ENCODE results near the gene UBA6. TPM values are rescaled to one million over a fixed set of nuclear protein-coding genes. Genes with fewer than 3 reads are reported as not detected.

Gene UBA6
- total RNA-seq, 1 donor from 2014 or later, result 36.0 TPM

GRCh38 chr4:67700116-67700737 lies 728 bp downstream of the UBA6 start:
- peak overlapping the region; percentile 86 to 88 (median 87) for H3K9ac ChIP-seq (ENCODE audit: low read depth in 1 of 3, low read length in 3 of 3)
- H3K4me3 ChIP-seq (ENCODE audit: low read length in 3 of 3), result peak overlapping the region; percentile 81 to 99 (median 92)
- H3K36me3 ChIP-seq (ENCODE audit: control insufficient read depth in 3 of 3, insufficient read depth in 3 of 3, low read length in 3 of 3), result no peaks in the 10 kb centered on the region
- H3K9me3 ChIP-seq (ENCODE audit: control insufficient read depth in 3 of 3, low read length in 3 of 3), result no peaks in the 10 kb centered on the region
- peaks cover 0 to 7% (median 7%) of the 10 kb centered on the region in 3 donors for H3K4me1 ChIP-seq (ENCODE audit: control insufficient read depth in 3 of 3, insufficient read depth in 3 of 3, low read length in 3 of 3)
- H3K27ac ChIP-seq (ENCODE audit: low read depth, low read length), result peak overlapping the region; percentile 84
- H3K27me3 ChIP-seq (ENCODE audit: control insufficient read depth in 3 of 3, insufficient read depth in 3 of 3, low read length in 3 of 3), result no peaks in the 10 kb centered on the region

- Histone ChIP-seq H3K27me3 (ENCODE audit: control insufficient read depth in 3 of 3, insufficient read depth in 3 of 3, low read length in 3 of 3) (no peaks in the 10 kb centered on the region), H3K9me3 (ENCODE audit: control insufficient read depth in 3 of 3, low read length in 3 of 3) (no peaks in the 10 kb centered on the region), H3K4me1 (ENCODE audit: control insufficient read depth in 3 of 3, insufficient read depth in 3 of 3, low read length in 3 of 3) (peaks cover 0 to 7% (median 7%) of the 10 kb centered on the region in 3 donors), H3K36me3 (ENCODE audit: control insufficient read depth in 3 of 3, insufficient read depth in 3 of 3, low read length in 3 of 3) (no peaks in the 10 kb centered on the region), H3K4me3 (ENCODE audit: low read length in 3 of 3) (peak overlapping the region in 2 of 3 donors; percentile 81 to 99), H3K27ac (ENCODE audit: low read depth, low read length) (no peak overlapping the region), H3K9ac (ENCODE audit: low read depth in 1 of 3, low read length in 3 of 3) (peak overlapping the region in 1 of 3 donors; percentile 88)
These were observed 1.4 kb downstream of the UBA6 start for GRCh38 chr4:67699603-67700002.

DNA sequence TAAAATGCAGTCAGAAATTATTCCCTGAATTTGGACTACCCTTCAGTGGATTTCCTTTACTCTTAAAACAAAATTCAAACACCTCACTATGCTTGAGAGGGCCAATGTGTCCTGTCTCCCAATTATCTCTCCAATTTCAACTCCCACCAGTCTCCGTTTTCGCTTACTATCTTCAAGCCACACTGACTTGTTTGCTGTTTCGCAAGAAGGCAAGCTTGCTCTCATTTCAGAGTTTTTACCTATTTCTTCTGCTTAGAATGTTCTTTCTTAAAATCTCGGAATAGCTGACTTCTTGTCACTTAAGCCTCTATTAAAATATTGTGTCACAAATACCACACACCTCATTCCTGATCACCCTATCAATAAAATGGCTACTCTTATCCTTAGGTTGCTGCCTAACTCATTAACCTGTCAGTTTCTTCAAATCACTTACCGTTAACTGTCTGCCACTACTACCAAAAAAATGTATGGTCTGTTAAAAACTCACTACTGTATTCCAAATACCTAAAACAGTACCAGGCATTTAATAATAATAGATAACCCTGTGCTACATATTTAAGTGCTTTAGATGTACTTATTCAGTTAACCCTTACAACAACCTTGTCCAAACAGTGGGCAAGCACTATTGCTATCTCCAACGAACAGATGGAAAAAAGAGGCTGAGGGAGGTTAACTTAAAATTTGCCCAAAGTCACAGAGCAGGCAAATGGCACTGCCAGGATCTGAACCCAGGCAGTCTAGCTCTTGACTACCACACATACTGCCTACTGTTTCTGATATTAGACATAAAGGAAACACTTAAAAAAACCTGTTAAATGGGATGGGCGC lies 2.9 kb downstream of the UBA6 start:
- Histone ChIP-seq H3K9me3 (ENCODE audit: control insufficient read depth in 3 of 3, low read length in 3 of 3) (no peaks in the 10 kb centered on the region), H3K9ac (ENCODE audit: low read depth in 1 of 3, low read length in 3 of 3) (no peak overlapping the region), H3K4me3 (ENCODE audit: low read length in 3 of 3) (no peak overlapping the region), H3K4me1 (ENCODE audit: control insufficient read depth in 3 of 3, insufficient read depth in 3 of 3, low read length in 3 of 3) (peaks cover 0 to 7% (median 7%) of the 10 kb centered on the region in 3 donors), H3K27me3 (ENCODE audit: control insufficient read depth in 3 of 3, insufficient read depth in 3 of 3, low read length in 3 of 3) (no peaks in the 10 kb centered on the region), H3K36me3 (ENCODE audit: control insufficient read depth in 3 of 3, insufficient read depth in 3 of 3, low read length in 3 of 3) (no peaks in the 10 kb centered on the region), H3K27ac (ENCODE audit: low read depth, low read length) (no peak overlapping the region)

DNA sequence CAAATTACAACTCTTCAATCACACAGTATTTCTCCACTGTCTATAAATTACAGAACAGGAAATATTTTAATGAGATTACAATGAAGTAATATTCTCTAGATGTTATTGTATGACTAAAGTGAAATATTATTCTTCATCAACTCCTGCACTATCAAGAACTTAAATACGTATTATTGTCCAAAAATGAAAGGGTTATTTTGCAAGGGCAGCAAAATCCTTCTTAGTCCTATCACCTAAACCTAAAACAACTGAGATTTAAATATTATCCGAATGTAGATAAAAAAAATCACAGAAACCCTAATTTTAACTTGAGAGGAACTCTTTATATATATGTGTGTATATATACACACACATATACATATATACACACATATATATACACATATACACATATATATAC lies 4.9 kb downstream of the UBA6 start:
- H3K27ac ChIP-seq (ENCODE audit: low read depth, low read length), result no peak overlapping the region
- peaks cover 0 to 8% (median 0%) of the 10 kb centered on the region in 3 donors for H3K36me3 ChIP-seq (ENCODE audit: control insufficient read depth in 3 of 3, insufficient read depth in 3 of 3, low read length in 3 of 3)
- no peaks in the 10 kb centered on the region for H3K27me3 ChIP-seq (ENCODE audit: control insufficient read depth in 3 of 3, insufficient read depth in 3 of 3, low read length in 3 of 3)
- H3K9me3 ChIP-seq (ENCODE audit: control insufficient read depth in 3 of 3, low read length in 3 of 3), result no peaks in the 10 kb centered on the region
- H3K4me1 ChIP-seq (ENCODE audit: control insufficient read depth in 3 of 3, insufficient read depth in 3 of 3, low read length in 3 of 3), result peaks cover 0 to 7% (median 7%) of the 10 kb centered on the region in 3 donors
- no peak overlapping the region for H3K9ac ChIP-seq (ENCODE audit: low read depth in 1 of 3, low read length in 3 of 3)
- no peak overlapping the region for H3K4me3 ChIP-seq (ENCODE audit: low read length in 3 of 3)

- Histone ChIP-seq H3K4me1 (ENCODE audit: control insufficient read depth in 3 of 3, insufficient read depth in 3 of 3, low read length in 3 of 3) (peaks cover 0 to under 1% (median 0%) of the 10 kb centered on the region in 3 donors), H3K36me3 (ENCODE audit: control insufficient read depth in 3 of 3, insufficient read depth in 3 of 3, low read length in 3 of 3) (peaks cover 0 to 8% (median 0%) of the 10 kb centered on the region in 3 donors), H3K9ac (ENCODE audit: low read depth in 1 of 3, low read length in 3 of 3) (no peak overlapping the region), H3K27me3 (ENCODE audit: control insufficient read depth in 3 of 3, insufficient read depth in 3 of 3, low read length in 3 of 3) (no peaks in the 10 kb centered on the region), H3K27ac (ENCODE audit: low read depth, low read length) (no peak overlapping the region), H3K9me3 (ENCODE audit: control insufficient read depth in 3 of 3, low read length in 3 of 3) (no peaks in the 10 kb centered on the region), H3K4me3 (ENCODE audit: low read length in 3 of 3) (no peak overlapping the region)
These were observed 6.3 kb downstream of the UBA6 start for GRCh38 chr4:67694662-67695061.

DNA sequence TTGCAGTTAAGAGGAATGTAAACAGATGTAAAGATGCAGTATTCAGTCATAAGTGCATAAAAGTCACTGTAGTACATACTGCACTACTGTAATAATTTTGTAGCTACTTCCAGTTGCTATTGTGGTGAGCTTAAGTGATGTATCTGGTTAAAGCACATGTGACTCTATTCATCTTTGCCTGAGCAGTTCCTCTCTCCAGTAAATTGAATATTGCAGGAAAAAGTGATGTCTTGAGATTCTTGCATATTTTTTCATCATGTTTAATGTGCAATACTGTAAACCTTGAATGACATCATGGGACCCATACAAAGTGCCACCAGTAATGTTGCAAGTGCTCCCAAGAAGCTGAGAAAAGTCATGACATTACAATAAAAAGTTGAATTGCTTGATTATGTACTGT lies 9.6 kb downstream of the UBA6 start:
- Histone ChIP-seq H3K27me3 (ENCODE audit: control insufficient read depth in 3 of 3, insufficient read depth in 3 of 3, low read length in 3 of 3) (no peaks in the 10 kb centered on the region), H3K4me1 (ENCODE audit: control insufficient read depth in 3 of 3, insufficient read depth in 3 of 3, low read length in 3 of 3) (no peaks in the 10 kb centered on the region), H3K27ac (ENCODE audit: low read depth, low read length) (no peak overlapping the region), H3K9ac (ENCODE audit: low read depth in 1 of 3, low read length in 3 of 3) (no peak overlapping the region), H3K4me3 (ENCODE audit: low read length in 3 of 3) (no peak overlapping the region), H3K36me3 (ENCODE audit: control insufficient read depth in 3 of 3, insufficient read depth in 3 of 3, low read length in 3 of 3) (peaks cover 0 to 8% (median 0%) of the 10 kb centered on the region in 3 donors), H3K9me3 (ENCODE audit: control insufficient read depth in 3 of 3, low read length in 3 of 3) (no peaks in the 10 kb centered on the region)

DNA sequence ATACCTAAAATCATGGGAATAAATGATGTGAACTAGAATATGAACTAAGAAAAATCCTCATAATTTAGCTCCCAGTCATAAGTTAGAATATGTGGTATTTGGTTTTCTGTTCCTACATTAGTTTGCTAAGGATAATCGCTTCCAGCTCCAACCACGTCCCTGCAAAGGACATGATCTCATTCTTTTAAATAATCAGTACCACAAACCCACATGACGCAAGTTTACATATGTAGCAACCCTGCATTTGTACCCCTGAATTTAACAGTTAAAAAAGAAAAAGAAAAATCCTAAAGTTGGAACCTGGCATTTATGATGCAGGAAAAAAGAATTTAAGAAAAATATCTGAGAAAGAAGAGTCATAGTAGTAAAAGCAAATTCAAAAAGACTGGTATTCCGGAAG lies 13.3 kb downstream of the UBA6 start:
- Histone ChIP-seq H3K27ac (ENCODE audit: low read depth, low read length) (no peak overlapping the region), H3K4me1 (ENCODE audit: control insufficient read depth in 3 of 3, insufficient read depth in 3 of 3, low read length in 3 of 3) (no peaks in the 10 kb centered on the region), H3K36me3 (ENCODE audit: control insufficient read depth in 3 of 3, insufficient read depth in 3 of 3, low read length in 3 of 3) (peaks cover 0 to 6% (median 0%) of the 10 kb centered on the region in 3 donors), H3K27me3 (ENCODE audit: control insufficient read depth in 3 of 3, insufficient read depth in 3 of 3, low read length in 3 of 3) (no peaks in the 10 kb centered on the region), H3K9me3 (ENCODE audit: control insufficient read depth in 3 of 3, low read length in 3 of 3) (no peaks in the 10 kb centered on the region), H3K4me3 (ENCODE audit: low read length in 3 of 3) (no peak overlapping the region), H3K9ac (ENCODE audit: low read depth in 1 of 3, low read length in 3 of 3) (no peak overlapping the region)

DNA sequence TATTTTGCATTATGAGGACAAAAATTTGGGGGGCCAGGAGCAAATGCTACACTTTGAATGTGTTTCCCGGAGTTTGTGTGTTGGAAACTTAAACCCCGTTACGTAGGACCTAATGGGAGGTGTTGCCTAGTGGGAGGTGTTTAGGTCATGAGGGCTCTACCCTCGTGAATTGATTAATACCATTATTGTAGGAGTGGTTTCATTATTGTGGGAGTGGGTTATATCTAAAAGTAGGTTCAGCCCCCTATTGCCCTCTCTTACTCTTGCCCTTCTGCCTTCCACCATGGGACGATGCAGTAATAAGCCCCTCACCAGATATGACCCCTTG lies 15.5 kb downstream of the UBA6 start:
- Histone ChIP-seq H3K27me3 (ENCODE audit: control insufficient read depth in 3 of 3, insufficient read depth in 3 of 3, low read length in 3 of 3) (no peaks in the 10 kb centered on the region), H3K4me1 (ENCODE audit: control insufficient read depth in 3 of 3, insufficient read depth in 3 of 3, low read length in 3 of 3) (no peaks in the 10 kb centered on the region), H3K36me3 (ENCODE audit: control insufficient read depth in 3 of 3, insufficient read depth in 3 of 3, low read length in 3 of 3) (peaks cover 0 to 6% (median 4%) of the 10 kb centered on the region in 3 donors), H3K9ac (ENCODE audit: low read depth in 1 of 3, low read length in 3 of 3) (no peak overlapping the region), H3K9me3 (ENCODE audit: control insufficient read depth in 3 of 3, low read length in 3 of 3) (no peaks in the 10 kb centered on the region), H3K4me3 (ENCODE audit: low read length in 3 of 3) (no peak overlapping the region), H3K27ac (ENCODE audit: low read depth, low read length) (no peak overlapping the region)

GRCh38 chr4:67684839-67685531 lies 16.0 kb downstream of the UBA6 start:
- Histone ChIP-seq H3K36me3 (ENCODE audit: control insufficient read depth in 3 of 3, insufficient read depth in 3 of 3, low read length in 3 of 3) (peaks cover 0 to 7% (median 4%) of the 10 kb centered on the region in 3 donors), H3K4me1 (ENCODE audit: control insufficient read depth in 3 of 3, insufficient read depth in 3 of 3, low read length in 3 of 3) (no peaks in the 10 kb centered on the region), H3K27ac (ENCODE audit: low read depth, low read length) (no peak overlapping the region), H3K9me3 (ENCODE audit: control insufficient read depth in 3 of 3, low read length in 3 of 3) (no peaks in the 10 kb centered on the region), H3K4me3 (ENCODE audit: low read length in 3 of 3) (no peak overlapping the region), H3K27me3 (ENCODE audit: control insufficient read depth in 3 of 3, insufficient read depth in 3 of 3, low read length in 3 of 3) (no peaks in the 10 kb centered on the region), H3K9ac (ENCODE audit: low read depth in 1 of 3, low read length in 3 of 3) (no peak overlapping the region)

GRCh38 chr4:67682266-67682665 lies 18.7 kb downstream of the UBA6 start:
- Histone ChIP-seq H3K36me3 (ENCODE audit: control insufficient read depth in 3 of 3, insufficient read depth in 3 of 3, low read length in 3 of 3) (peaks cover 0 to 12% (median 4%) of the 10 kb centered on the region in 3 donors), H3K4me1 (ENCODE audit: control insufficient read depth in 3 of 3, insufficient read depth in 3 of 3, low read length in 3 of 3) (no peaks in the 10 kb centered on the region), H3K9ac (ENCODE audit: low read depth in 1 of 3, low read length in 3 of 3) (no peak overlapping the region), H3K9me3 (ENCODE audit: control insufficient read depth in 3 of 3, low read length in 3 of 3) (no peaks in the 10 kb centered on the region), H3K27ac (ENCODE audit: low read depth, low read length) (no peak overlapping the region), H3K4me3 (ENCODE audit: low read length in 3 of 3) (no peak overlapping the region), H3K27me3 (ENCODE audit: control insufficient read depth in 3 of 3, insufficient read depth in 3 of 3, low read length in 3 of 3) (no peaks in the 10 kb centered on the region)
